ENCODE data around the gene SRGAP1.
"Not testable (repeated sequence)": the region's sequence is repeated elsewhere in the genome, so short reads cannot be mapped to it uniquely, and the experiment has no call there.

SRGAP1 gene

GRCh38 chr12:64181430-64182291, 337.2 kb downstream of the SRGAP1 start:
- DNase-seq: peak; percentile 30

- no peak for DNase-seq
Measured at GRCh38 chr12:64184216-64184615, 339.7 kb downstream of the SRGAP1 start.

- no peak for DNase-seq
Measured at GRCh38 chr12:64186789-64187188, 342.3 kb downstream of the SRGAP1 start.

GRCh38 chr12:64187370-64187769, 342.9 kb downstream of the SRGAP1 start:
- DNase-seq: no peak

GRCh38 chr12:64187794-64188193, 343.3 kb downstream of the SRGAP1 start:
- DNase-seq: no peak

GRCh38 chr12:64189530-64189929, 345.0 kb downstream of the SRGAP1 start:
- no peak for DNase-seq

- DNase-seq: no peak
Measured at GRCh38 chr12:64190140-64190539, 345.6 kb downstream of the SRGAP1 start.

- DNase-seq: no peak
Measured at GRCh38 chr12:64192644-64193444, 348.3 kb downstream of the SRGAP1 start.

- no peak for DNase-seq
Measured at GRCh38 chr12:64193931-64194330, 349.4 kb downstream of the SRGAP1 start.

- DNase-seq: no peak
Measured at GRCh38 chr12:64194333-64195149, 350.0 kb downstream of the SRGAP1 start.

- not testable (repeated sequence) for DNase-seq
Measured at GRCh38 chr12:64195841-64196240, 351.3 kb downstream of the SRGAP1 start.

- DNase-seq: no peak
Measured at GRCh38 chr12:64203036-64203435, 358.5 kb downstream of the SRGAP1 start.

GRCh38 chr12:64203775-64204174, 359.3 kb downstream of the SRGAP1 start:
- no peak for DNase-seq

GRCh38 chr12:64205542-64205941, 361.0 kb downstream of the SRGAP1 start:
- DNase-seq: no peak

GRCh38 chr12:64207453-64207852, 363.0 kb downstream of the SRGAP1 start:
- no peak for DNase-seq

Measured in NCI-H345 (cell line).